H1 (cell line): Measurements from ENCODE around the gene MACROD1. TPM values are rescaled to one million over a fixed set of nuclear protein-coding genes. Genes with fewer than 3 reads are reported as not detected.

Experiments
- CTCF ChIA-PET: fragments of 300-600 bp; sonication (Branson Sonifier 250); formaldehyde crosslinking; loops from one replicate; lab custom pipeline; 2021; ENCODE audit not compliant: partially characterized antibody; lab: Charles Lee
- POLR2A ChIA-PET: fragments of 300-600 bp; sonication (Branson Sonifier 250); formaldehyde crosslinking; loops from one replicate; lab custom pipeline; 2021; ENCODE audit warnings: inconsistent platforms; ENCODE audit not compliant: partially characterized antibody; lab: Charles Lee
- DNase-seq, 2 experiments: peaks; one replicate each; pipeline versions ENCODE4 v3.0.0 to v3.0.0-alpha.2; 2010 to 2022; ENCODE audit warnings: low spot score in 2 of 2, low read depth in 1 of 2, mixed read lengths in 1 of 2
- FAIRE-seq: peaks from 2 replicates; lab custom pipeline; 2011; peaks lifted over from hg19 to GRCh38; lab: Jason Lieb, UNC
- H2AFZ ChIP-seq: 2 replicates; pipeline ENCODE4 v1.8.1; 2012; ENCODE audit warnings: low read length, inconsistent platforms
- H2AK5ac ChIP-seq: 2 replicates; pipeline ENCODE4 v1.6.1; 2013; ENCODE audit warnings: low read depth, low read length
- H2BK120ac ChIP-seq: replicated peaks from 2 replicates; pipeline ENCODE3; 2013; ENCODE audit warnings: low read depth, low read length, inconsistent platforms
- H2BK12ac ChIP-seq: 2 replicates; pipeline ENCODE4 v1.6.1; 2013; ENCODE audit warnings: low read depth, low read length
- H2BK15ac ChIP-seq: 2 replicates; pipeline ENCODE4 v1.6.1; 2013; ENCODE audit warnings: low read length
- H2BK20ac ChIP-seq: 2 replicates; pipeline ENCODE4 v1.6.1; 2013; ENCODE audit warnings: low read length
- H2BK5ac ChIP-seq: 2 replicates; pipeline ENCODE4 v1.6.1; 2013; ENCODE audit warnings: low read depth, low read length
- H3K14ac ChIP-seq: 2 replicates; pipeline ENCODE4 v1.6.1; 2013; ENCODE audit warnings: inconsistent platforms; ENCODE audit not compliant: insufficient read length
- H3K18ac ChIP-seq: 2 replicates; pipeline ENCODE4 v1.6.1; 2013; ENCODE audit warnings: low read length; ENCODE audit errors: extremely low read depth
- H3K23ac ChIP-seq: 2 replicates; pipeline ENCODE4 v1.6.1; 2013; ENCODE audit warnings: inconsistent platforms; ENCODE audit not compliant: insufficient read length
- H3K23me2 ChIP-seq: 2 replicates; pipeline ENCODE4 v1.6.1; 2013; ENCODE audit warnings: low read depth, low read length
- H3K27ac ChIP-seq: 2 replicates; pipeline ENCODE4 v1.6.1; 2011; ENCODE audit warnings: low read depth, low read length, inconsistent platforms
- H3K27me3 ChIP-seq, 4 experiments: replicated peaks in 1 of 4; 1 replicate in 1 of 4; 2 replicates in 3 of 4; pipeline versions ENCODE4 v1.6.1 to v1.8.1; 2011 to 2013; ENCODE audit warnings: low read length in 3 of 4, mild to moderate bottlenecking in 3 of 4, inconsistent platforms in 2 of 4, mixed read lengths in 2 of 4, moderate library complexity in 1 of 4; ENCODE audit not compliant: control insufficient read depth in 3 of 4, insufficient read depth in 3 of 4; ENCODE audit errors: extremely low read depth in 1 of 4
- H3K36me3 ChIP-seq, 4 experiments: 2 replicates each; pipeline versions ENCODE4 v1.6.1 to v1.8.1; 2011 to 2013; ENCODE audit warnings: mild to moderate bottlenecking in 4 of 4, low read length in 3 of 4, moderate library complexity in 2 of 4, control low read depth in 1 of 4, inconsistent platforms in 1 of 4; ENCODE audit not compliant: insufficient read depth in 4 of 4, control insufficient read depth in 2 of 4
- H3K4ac ChIP-seq: replicated peaks from 2 replicates; pipeline ENCODE3; 2013; ENCODE audit warnings: low read length, low read depth, mixed read lengths, inconsistent platforms; ENCODE audit not compliant: insufficient read length
- H3K4me1 ChIP-seq, 4 experiments: replicated peaks in 1 of 4; 1 replicate in 1 of 4; 2 replicates in 3 of 4; pipeline versions ENCODE4 v1.6.1 to v1.8.1; 2011 to 2013; ENCODE audit warnings: low read length in 3 of 4, inconsistent platforms in 2 of 4, mixed read lengths in 1 of 4; ENCODE audit not compliant: insufficient read depth in 4 of 4, control insufficient read depth in 3 of 4
- H3K4me2 ChIP-seq, 2 experiments: 2 replicates each; pipeline versions ENCODE4 v1.6.1 to v1.8.1; 2011 to 2013; ENCODE audit warnings: low read depth in 2 of 2, low read length in 2 of 2, control low read depth in 1 of 2, inconsistent platforms in 1 of 2, mild to moderate bottlenecking in 1 of 2; ENCODE audit not compliant: insufficient read depth in 1 of 2
- H3K4me3 ChIP-seq, 4 experiments: fragments of 200-600, 300-600 bp in 1 of 4; sonication (generic), shearing (Covaris generic), sonication (Bioruptor Twin) in 1 of 4; 2 replicates each; pipeline versions ENCODE4 v1.5.1 to v1.8.1; 2011 to 2016; ENCODE audit warnings: low read length in 4 of 4, low read depth in 3 of 4, control low read depth in 2 of 4, inconsistent platforms in 2 of 4, mild to moderate bottlenecking in 2 of 4, mixed read lengths in 1 of 4, moderate library complexity in 1 of 4; ENCODE audit not compliant: insufficient read depth in 2 of 4; ENCODE audit errors: extremely low read depth in 1 of 4
- H3K56ac ChIP-seq: replicated peaks from 2 replicates; pipeline ENCODE3; 2013; ENCODE audit warnings: low read depth, mild to moderate bottlenecking, mixed read lengths, low read length, inconsistent platforms; ENCODE audit not compliant: insufficient read length
- H3K79me1 ChIP-seq: 2 replicates; pipeline ENCODE4 v1.6.1; 2013; ENCODE audit warnings: low read depth, low read length, control low read depth
- H3K79me2 ChIP-seq, 2 experiments: 2 replicates each; pipeline versions ENCODE4 v1.6.1 to v1.8.1; 2012 to 2013; ENCODE audit warnings: low read length in 2 of 2, mild to moderate bottlenecking in 2 of 2, inconsistent platforms in 1 of 2; ENCODE audit not compliant: insufficient read depth in 2 of 2, control insufficient read depth in 1 of 2
- H3K9ac ChIP-seq, 4 experiments: replicated peaks in 1 of 4; 1 replicate in 1 of 4; 2 replicates in 3 of 4; pipeline versions ENCODE4 v1.6.1 to v1.8.1; 2011 to 2013; ENCODE audit warnings: low read depth in 3 of 4, low read length in 3 of 4, control low read depth in 2 of 4, mild to moderate bottlenecking in 2 of 4, moderate library complexity in 2 of 4, inconsistent platforms in 1 of 4; ENCODE audit errors: extremely low read depth in 1 of 4
- H3K9me3 ChIP-seq, 2 experiments: 2 replicates each; pipeline versions ENCODE4 v1.6.1 to v1.8.1; 2012 to 2013; ENCODE audit warnings: mild to moderate bottlenecking in 2 of 2, moderate library complexity in 2 of 2, control low read depth in 1 of 2, inconsistent platforms in 1 of 2, low read depth in 1 of 2, low read length in 1 of 2, mixed read lengths in 1 of 2; ENCODE audit not compliant: insufficient read depth in 2 of 2
- H4K20me1 ChIP-seq, 2 experiments: replicated peaks in 1 of 2; 2 replicates each; pipeline versions ENCODE3 to v1.8.1; 2011 to 2013; ENCODE audit warnings: inconsistent platforms in 2 of 2, low read length in 2 of 2, mild to moderate bottlenecking in 1 of 2; ENCODE audit not compliant: insufficient read depth in 2 of 2, control insufficient read depth in 1 of 2
- H4K5ac ChIP-seq: 2 replicates; pipeline ENCODE4 v1.6.1; 2013; ENCODE audit warnings: low read length, low read depth, mixed read lengths, inconsistent platforms; ENCODE audit not compliant: insufficient read length
- H4K8ac ChIP-seq: 2 replicates; pipeline ENCODE4 v1.8.0; 2013; ENCODE audit warnings: mild to moderate bottlenecking, moderate library complexity, low read length, inconsistent platforms; ENCODE audit not compliant: insufficient read depth; ENCODE audit errors: extremely low read depth
- H4K91ac ChIP-seq: replicated peaks from 2 replicates; pipeline ENCODE3; 2013; ENCODE audit warnings: low read length, mixed read lengths, inconsistent platforms; ENCODE audit not compliant: insufficient read length
- ATF3 ChIP-seq: IDR thresholded peaks from 2 replicates; pipeline ENCODE4 v1.6.1; 2011; ENCODE audit warnings: low read depth, mild to moderate bottlenecking, low read length; ENCODE audit not compliant: insufficient read depth
- CREB1 ChIP-seq: IDR thresholded peaks from 2 replicates; pipeline ENCODE4 v1.6.1; 2012; ENCODE audit warnings: inconsistent platforms
- JUN ChIP-seq: IDR thresholded peaks from 2 replicates; pipeline ENCODE4 v1.6.1; 2011; ENCODE audit warnings: low read depth, mild to moderate bottlenecking, improper control_type of control experiment, low read length
- JUND ChIP-seq: IDR thresholded peaks from 2 replicates; pipeline ENCODE4 v1.6.1; 2011; ENCODE audit warnings: mild to moderate bottlenecking, improper control_type of control experiment, low read length
- KDM5A ChIP-seq: fragments of 200-600 bp; IDR thresholded peaks from 2 replicates; pipeline ENCODE4 v1.7.1; 2012; ENCODE audit warnings: mild to moderate bottlenecking, low read length, inconsistent platforms, mixed read lengths
- MAX ChIP-seq: IDR thresholded peaks from 2 replicates; pipeline ENCODE4 v1.6.1; 2012; ENCODE audit warnings: inconsistent platforms
- NRF1 ChIP-seq: IDR thresholded peaks from 2 replicates; pipeline ENCODE4 v1.6.1; 2011; ENCODE audit warnings: mild to moderate bottlenecking, low read depth, low read length, improper control_type of control experiment
- TAF1 ChIP-seq: IDR thresholded peaks from 2 replicates; pipeline ENCODE4 v1.6.1; 2011; ENCODE audit warnings: mild to moderate bottlenecking, low read depth, low read length
- TEAD4 ChIP-seq: IDR thresholded peaks from 2 replicates; pipeline ENCODE4 v1.6.1; 2012; ENCODE audit warnings: low read depth, low read length, inconsistent platforms, mixed read lengths
- WGBS, 2 experiments: shearing (Covaris generic) in 1 of 2; methylation state at CpG; one replicate each; pipeline versions ENCODE4 v1.1.6 to v1.1.7; 2013 to 2015; ENCODE audit warnings: low lambda C conversion rate in 2 of 2, mixed read lengths in 2 of 2, inconsistent platforms in 1 of 2, low coverage in 1 of 2, missing lambda C conversion rate in 1 of 2; ENCODE audit not compliant: insufficient replicate concordance in 2 of 2, insufficient coverage in 1 of 2, insufficient read length in 1 of 2; ENCODE audit errors: extremely low coverage in 1 of 2, missing lambda C conversion rate in 1 of 2; 5-methylcytosine and 5-hydroxymethylcytosine counted together
- polyA plus RNA-seq, 7 experiments: library from polyadenylated mRNA; depleted of rRNA in 3 of 7; stranded (reverse) in 5 of 7; unstranded in 2 of 7; fragments of >200 nt in 5 of 7; fragments of 200-250 nt in 2 of 7; gene quantifications; 1 replicate in 5 of 7; 2 replicates in 1 of 7; 4 replicates in 1 of 7; pipeline versions ENCODE4 v1.2.1 to v1.2.3, GENCODE V29; 2011 to 2013; ENCODE audit warnings: missing spikeins in 2 of 7, mixed read lengths in 2 of 7
- total RNA-seq: library from RNA; stranded (reverse); fragmentation: NEBNext Ultra II Directional; extraction: Animal tissue kit (Norgen Biotek cat#: 25700); gene quantifications from 2 replicates; pipeline ENCODE4 v1.2.1, GENCODE V29; 2021
- TF ChIP-seq, protein P1 (sequence below): IDR thresholded peaks from 2 replicates; pipeline ENCODE4 v1.6.1; 2011; ENCODE audit warnings: low read length, improper control_type of control experiment

The MACROD1 gene
- total and polyA plus RNA-seq, 2 of the 8 experiments (the other 6 are each of a cell fraction or from before 2014, with no cell fraction given): 19.5 to 34.1 TPM

DNA sequence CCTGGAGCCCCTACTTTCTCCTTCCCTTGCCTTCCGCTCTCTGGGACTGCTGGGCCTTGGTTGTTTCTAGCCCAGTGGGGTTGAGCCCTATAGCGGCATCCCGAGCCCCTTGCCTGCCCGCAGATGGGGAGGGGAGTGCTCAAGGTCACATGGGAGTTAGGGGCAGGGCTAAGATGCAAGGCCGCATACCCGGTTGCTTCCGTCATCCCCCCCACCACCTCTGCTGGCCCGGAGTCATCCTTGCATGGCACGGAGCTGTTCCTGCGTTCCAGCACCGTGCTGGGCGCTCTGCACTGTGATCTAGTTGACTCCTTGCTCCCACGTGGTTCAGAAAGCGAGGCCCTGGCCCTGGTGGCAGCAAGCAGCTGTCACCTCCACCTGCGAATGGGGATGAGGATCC lies 112.2 kb downstream of the MACROD1 start:
- Histone ChIP-seq H3K4me3 (peak overlapping the region in 1 of 4 experiments; percentile 17; a peak in 1 of 8 replicates), H3K79me1 (no peaks in the 10 kb centered on the region), H3K4me2 (peak overlapping the region; percentile 8 to 43), H4K8ac (peak overlapping the region; percentile 47; the same call in 1 of the 2 replicates), H2BK20ac (no peak overlapping the region), H3K23ac (no peak overlapping the region), H3K27me3 (peaks cover 6 to 73% (median 51%) of the 10 kb centered on the region in 4 experiments), H3K18ac (peak overlapping the region; percentile 40; the same call in 1 of the 2 replicates)
- CTCF ChIA-PET: interaction anchor here (1.0 to 7.7 kb wide), 5 partner anchors 12 to 96 kb away, joined by 3 to 42 read pairs (median 3); no protein-coding TSS in a partner anchor
- peak; percentile 65 to 78 for DNase-seq
- peak; percentile 79; the same call in 1 of the 2 replicates for TF ChIP-seq JUND
- no peak for TF ChIP-seq TAF1
- 0 out of 2 replicates have a peak, but pooled peaks have one; percentile 25 for TF ChIP-seq JUN
- TF ChIP-seq, protein P1, sequence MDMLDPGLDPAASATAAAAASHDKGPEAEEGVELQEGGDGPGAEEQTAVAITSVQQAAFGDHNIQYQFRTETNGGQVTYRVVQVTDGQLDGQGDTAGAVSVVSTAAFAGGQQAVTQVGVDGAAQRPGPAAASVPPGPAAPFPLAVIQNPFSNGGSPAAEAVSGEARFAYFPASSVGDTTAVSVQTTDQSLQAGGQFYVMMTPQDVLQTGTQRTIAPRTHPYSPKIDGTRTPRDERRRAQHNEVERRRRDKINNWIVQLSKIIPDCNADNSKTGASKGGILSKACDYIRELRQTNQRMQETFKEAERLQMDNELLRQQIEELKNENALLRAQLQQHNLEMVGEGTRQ: peak; percentile 78
- TF ChIP-seq CREB1: 0 out of 2 replicates have a peak, but pooled peaks have one; percentile 23
- TF ChIP-seq KDM5A: no peak
- TF ChIP-seq TEAD4: peak; percentile 81
- peak; percentile 39; the same call in 1 of the 2 replicates for TF ChIP-seq ATF3
- TF ChIP-seq NRF1: no peak
- TF ChIP-seq MAX: peak; percentile 53; the same call in 1 of the 2 replicates
- TF ChIP-seq, all 59 proteins: peak for 7
- H2BK15ac ChIP-seq: peak overlapping the region; percentile 81
- peaks cover 3 to 6% of the 10 kb centered on the region in 2 experiments for H4K20me1 ChIP-seq
- H3K36me3 ChIP-seq: no peaks in the 10 kb centered on the region
- no peak overlapping the region for H3K14ac ChIP-seq
- H2BK5ac ChIP-seq: no peak overlapping the region
- no peak overlapping the region for H4K5ac ChIP-seq
- POLR2A ChIA-PET: interaction anchor here (1.0 to 1.1 kb wide), 3 partner anchors 15 to 112 kb away, joined by 3 read pairs; no protein-coding TSS in a partner anchor
- peaks cover 2% of the 10 kb centered on the region; the same call in 1 of the 2 replicates for H3K23me2 ChIP-seq
- H3K79me2 ChIP-seq: no peaks in the 10 kb centered on the region
- 24% methylated on average over 15 of the region's 15 CpGs; no CpG with 5 or more reads in 1 of the 2 experiments for WGBS, 2 experiments
- H2AK5ac ChIP-seq: no peak overlapping the region; the same call in 1 of the 2 replicates
- FAIRE-seq: no peak
- H3K4me1 ChIP-seq: peaks cover 6 to 25% (median 22%) of the 10 kb centered on the region in 4 experiments
- H3K4ac ChIP-seq: no peak overlapping the region
- no peak overlapping the region for H3K56ac ChIP-seq
- no peak overlapping the region for H2BK120ac ChIP-seq
- H4K91ac ChIP-seq: no peak overlapping the region
- H3K9me3 ChIP-seq: no peaks in the 10 kb centered on the region
- H3K27ac ChIP-seq: no peak overlapping the region
- no peak overlapping the region; a peak in 1 of 7 replicates for H3K9ac ChIP-seq
- H2AFZ ChIP-seq: no peak overlapping the region
- peak overlapping the region; percentile 87; the same call in 1 of the 2 replicates for H2BK12ac ChIP-seq
